ENCODE measurements around the gene YAP1.

YAP1 gene

DNA sequence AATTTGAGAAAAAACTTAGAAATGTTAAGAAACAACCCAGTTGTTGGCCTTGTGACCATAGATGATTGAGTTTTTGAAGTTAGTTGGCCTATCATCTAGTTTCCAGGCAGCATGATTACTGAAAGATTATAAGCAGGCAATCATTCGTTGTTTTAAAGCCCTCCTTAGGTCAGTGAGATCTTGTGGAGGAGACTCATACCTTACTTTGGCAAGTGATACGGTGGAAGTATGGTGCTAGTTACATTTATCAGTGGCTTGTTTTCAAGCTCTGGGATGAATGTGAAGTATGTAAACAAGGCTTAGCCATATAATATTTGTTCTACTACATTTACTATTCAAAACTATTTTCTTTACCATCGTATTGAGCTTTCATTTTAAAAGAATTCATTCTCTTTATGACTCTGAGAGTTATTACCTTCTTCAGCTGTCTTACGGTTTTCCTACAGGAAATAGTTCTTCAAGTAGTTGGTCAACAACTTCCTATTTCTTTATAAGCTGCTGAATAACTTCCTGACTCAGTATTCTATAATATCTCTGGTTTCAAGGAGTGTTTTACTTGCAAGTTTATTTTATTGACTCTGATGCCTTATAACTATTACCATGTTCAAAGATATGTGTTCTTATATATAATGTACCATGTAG lies 7.3 kb downstream of the YAP1 start:
- no peak for DNase-seq

DNA sequence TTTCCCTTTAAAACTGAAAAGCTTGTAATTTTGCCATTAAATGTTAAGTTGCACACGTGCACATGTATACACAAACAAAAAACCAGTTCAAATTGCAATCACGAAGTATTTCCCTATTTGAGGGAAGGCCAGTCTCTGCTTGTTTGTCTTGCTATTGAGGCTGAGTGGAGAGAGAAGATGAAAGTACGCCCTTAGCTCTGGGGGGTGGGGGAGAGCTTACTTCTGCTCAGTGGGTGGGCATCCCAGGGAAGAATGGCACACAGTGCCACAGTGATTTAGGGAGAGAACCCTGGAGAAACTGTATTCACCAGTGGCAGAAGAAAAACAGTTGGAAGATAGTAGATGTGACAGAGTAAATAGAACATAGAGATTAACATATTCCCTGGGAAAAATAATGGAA lies 8.7 kb downstream of the YAP1 start:
- DNase-seq, result no peak

- no peak for DNase-seq
Observed at GRCh38 chr11:102119997-102120396, 9.8 kb downstream of the YAP1 start.

- DNase-seq, result no peak
Observed at GRCh38 chr11:102120437-102120973, 10.3 kb downstream of the YAP1 start.

- DNase-seq, result no peak
Observed at GRCh38 chr11:102121329-102121728, 11.1 kb downstream of the YAP1 start.

GRCh38 chr11:102134597-102134996 lies 24.4 kb downstream of the YAP1 start:
- DNase-seq, result no peak

GRCh38 chr11:102135256-102135655 lies 25.0 kb downstream of the YAP1 start:
- no peak for DNase-seq

DNA sequence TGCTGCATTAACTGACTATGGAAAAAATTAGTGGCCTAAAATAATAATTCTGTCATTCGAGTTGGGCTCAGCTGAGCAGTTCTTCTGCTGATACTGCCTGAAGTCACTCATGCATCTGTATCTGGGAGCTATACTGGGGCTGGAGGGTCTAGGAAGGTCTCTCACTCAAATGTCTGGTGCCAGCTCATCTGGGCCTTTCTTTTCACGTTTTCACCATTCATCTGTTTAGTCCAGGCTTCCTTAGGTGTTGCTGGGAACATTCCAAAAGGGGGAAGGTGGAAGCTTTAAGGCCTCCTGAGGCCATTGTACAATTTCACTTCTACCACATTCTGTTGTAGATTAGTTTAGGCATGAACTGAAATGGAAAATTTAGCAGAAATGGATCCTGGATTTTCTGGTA lies 28.0 kb downstream of the YAP1 start:
- DNase-seq, result no peak

- DNase-seq, result no peak
Observed at GRCh38 chr11:102138670-102139069, 28.4 kb downstream of the YAP1 start.

DNA sequence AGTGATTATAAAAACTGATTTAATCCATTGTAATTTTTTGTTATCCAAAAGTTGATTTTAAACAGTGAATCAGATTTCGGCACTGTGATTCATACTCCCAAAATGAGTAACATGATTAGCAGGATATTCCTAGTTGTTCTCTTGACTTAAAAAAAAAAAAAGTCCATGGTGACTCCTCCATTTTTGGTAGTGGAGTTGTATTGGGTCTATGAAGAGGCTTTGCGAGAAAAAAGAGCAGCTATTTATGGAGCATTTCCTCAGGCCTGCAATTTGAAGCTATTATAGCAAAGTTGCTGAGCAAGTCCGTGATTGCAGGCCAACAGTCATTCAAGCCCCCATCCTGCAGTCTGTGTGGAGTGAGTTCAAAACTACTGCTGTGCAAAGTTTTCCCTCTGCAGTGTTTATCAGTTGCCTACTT lies 28.8 kb downstream of the YAP1 start:
- DNase-seq, result no peak

DNA sequence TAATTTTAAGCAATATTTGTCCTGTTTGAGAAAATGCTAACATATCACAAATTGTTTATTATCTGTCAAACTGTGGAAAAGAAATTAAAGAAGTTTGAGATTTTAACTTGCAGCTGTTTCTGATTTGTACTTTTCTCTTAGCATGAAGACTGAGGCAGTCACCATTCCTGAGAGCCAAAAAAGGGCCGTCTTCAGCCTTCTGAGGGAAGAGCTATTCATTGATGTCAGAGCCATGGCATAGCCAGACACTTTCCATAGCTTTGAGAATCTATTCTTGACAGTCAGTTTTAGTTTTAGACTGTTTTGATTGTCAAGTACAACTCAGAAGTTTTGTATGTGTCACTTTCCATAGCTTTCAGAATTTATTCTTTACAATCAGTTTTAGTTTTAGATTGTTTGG lies 32.1 kb downstream of the YAP1 start:
- DNase-seq, result no peak

DNA sequence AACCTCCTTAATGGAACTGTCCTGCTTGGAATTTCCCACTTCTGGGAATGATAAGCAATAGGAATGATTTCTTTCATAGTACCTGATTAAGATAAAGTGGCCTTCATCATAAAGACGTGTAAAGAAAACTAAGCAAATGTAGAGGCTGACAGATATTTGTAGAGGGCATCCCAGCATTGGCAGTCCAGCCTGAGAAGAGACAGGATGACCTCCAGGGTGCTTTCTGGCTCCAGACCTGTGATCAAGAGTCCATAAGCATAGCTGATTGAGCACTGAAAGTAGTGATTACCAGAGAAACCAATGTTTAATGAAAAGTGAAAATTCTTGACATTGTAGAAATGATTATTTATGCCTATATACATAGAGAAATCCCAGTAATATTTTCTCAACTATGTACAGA lies 33.6 kb downstream of the YAP1 start:
- DNase-seq, result no peak

GRCh38 chr11:102144357-102145355 lies 34.4 kb downstream of the YAP1 start:
- no peak for DNase-seq

- no peak for DNase-seq
Observed at GRCh38 chr11:102147015-102147414, 36.8 kb downstream of the YAP1 start.

DNA sequence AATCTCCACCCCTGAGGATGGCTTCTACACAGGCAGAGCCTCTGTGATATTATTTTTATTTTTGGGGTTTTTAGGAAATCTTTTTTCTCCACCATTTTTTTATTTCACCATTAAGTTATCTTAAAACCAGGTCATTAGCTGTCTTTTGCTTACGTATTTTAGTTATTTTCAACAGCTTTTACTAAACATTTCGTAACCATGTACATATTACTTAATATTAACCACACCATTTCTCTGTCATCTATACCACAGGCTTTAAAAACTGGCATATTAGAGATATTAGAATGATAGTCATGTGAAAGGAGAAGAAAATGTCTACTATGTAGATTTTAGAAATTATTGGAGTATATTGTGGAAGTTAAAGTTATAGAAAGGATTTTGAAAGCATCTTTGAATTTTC lies 37.4 kb downstream of the YAP1 start:
- no peak for DNase-seq

GRCh38 chr11:102148059-102148458 lies 37.8 kb downstream of the YAP1 start:
- DNase-seq, result no peak

DNA sequence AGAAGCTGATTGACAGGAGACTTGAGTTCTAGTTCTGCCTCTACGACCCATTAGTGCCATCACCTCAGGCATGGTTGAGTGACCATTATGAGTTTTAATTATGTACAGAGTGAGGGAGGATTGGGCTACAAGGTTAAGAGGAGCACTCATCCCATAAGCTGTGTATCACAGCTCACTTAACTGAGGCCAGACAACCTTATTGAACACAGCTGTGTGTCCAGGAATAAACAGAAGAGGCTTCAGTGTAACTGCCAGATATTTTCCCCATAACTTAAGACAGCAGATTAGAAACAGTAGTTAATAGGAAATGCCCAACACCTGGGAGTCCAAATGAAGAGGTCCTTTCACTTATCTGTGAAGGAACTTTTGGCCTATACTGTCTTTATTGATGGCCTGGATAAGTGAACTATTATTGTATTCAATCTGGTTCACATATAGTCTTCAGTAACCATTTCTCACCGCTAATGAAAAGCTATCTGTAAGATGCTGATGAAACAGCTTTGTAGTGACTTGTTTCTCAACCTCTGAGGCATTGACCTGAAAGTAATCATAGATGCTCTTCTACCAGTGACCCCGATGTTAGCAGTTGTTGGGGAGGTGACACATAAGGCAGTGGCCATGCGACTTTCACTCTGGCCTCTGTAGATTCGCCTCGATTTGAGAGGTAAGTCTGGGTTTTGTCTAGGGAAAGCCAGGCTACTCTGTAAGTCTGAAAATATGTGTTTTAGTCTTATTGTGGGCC lies 41.7 kb downstream of the YAP1 start:
- no peak for DNase-seq

DNA sequence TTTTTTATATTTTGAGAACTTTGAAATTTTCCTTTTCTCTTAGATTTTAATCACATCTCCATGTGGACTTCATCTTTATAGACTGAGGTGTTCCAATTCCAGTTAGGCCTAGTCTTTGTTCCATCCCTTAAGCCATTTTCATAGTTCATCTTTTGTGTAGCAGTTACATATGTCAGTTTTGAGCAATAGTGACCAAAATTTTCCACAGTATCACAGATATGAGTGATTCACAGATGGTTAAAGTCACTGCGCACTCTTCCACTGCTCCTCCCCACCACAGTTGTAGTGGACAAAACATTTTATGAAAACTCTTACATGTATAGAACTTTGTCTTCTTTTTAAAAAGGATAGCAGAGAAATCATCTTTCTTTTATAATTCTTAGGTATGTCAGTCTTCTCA lies 42.8 kb downstream of the YAP1 start:
- no peak for DNase-seq

DNA sequence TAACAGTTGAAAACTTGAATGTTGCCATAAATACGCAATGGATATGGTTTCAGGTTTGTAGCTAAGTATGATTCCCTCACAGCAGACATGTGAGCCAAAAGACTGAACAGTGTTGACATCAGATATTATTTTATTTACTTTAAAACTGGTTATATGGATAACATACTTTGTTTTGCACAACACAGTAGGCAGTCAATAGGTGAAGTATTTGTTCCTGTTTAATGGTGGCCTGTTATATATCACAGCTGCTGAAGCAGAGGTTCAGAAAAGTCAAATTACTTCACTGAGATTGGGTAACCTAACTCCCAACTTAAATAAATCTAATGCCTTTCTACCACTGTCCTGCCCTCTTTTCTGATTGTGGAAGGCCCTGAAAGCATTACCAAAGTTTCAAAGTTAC lies 44.6 kb downstream of the YAP1 start:
- no peak for DNase-seq

- no peak for DNase-seq
Observed at GRCh38 chr11:102155676-102156075, 45.4 kb downstream of the YAP1 start.

DNA sequence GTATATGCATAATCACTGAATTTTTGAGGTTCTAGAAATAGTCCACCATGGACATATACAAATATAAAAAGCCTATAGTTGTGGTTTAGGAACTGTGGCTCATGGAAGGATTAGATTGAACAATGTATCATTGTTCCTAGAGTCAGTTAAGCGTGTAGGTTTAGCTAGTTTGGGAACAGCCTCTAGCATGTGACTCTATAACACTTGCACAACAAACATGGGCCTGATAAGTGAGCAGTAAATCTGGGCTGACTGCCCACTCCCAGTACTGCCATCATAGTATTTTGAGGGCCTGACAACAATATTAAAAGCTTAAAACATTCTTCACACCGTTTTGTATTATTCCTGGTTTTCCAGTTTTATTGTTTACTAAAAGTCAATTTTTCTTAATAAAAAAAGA lies 47.0 kb downstream of the YAP1 start:
- DNase-seq, result no peak

DNA sequence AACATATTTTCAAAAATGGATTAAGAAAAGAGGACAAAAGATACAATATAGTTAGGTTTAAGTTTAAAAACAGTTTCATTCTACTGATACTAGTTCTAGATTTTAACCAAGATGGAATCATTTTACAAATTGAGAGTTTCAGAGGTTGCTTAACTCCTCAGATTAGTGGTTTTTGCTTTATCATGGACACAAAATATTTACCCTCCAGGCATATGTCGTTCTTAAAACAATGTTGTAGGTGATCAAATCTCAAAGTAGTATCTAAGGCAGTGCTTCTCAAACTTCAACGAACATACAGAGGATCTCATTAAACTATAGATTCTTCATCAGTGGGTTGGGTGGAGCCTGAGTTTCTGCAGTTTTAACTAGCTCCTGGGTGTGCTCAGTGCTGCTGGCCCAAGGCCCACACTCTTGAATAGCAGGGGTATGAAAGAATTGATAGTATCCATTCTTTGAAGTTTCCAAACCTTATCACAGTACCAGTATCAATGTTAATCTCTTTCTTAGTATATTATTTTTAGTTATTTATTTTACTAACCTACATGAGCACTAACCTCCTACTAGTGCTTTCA lies 48.0 kb downstream of the YAP1 start:
- no peak for DNase-seq

GRCh38 chr11:102163368-102163767 lies 53.1 kb downstream of the YAP1 start:
- DNase-seq, result no peak
